ENCODE data around the gene EYS.
"Not testable (repeated sequence)": the region's sequence is repeated elsewhere in the genome, so short reads cannot be mapped to it uniquely, and the experiment has no call there.

Gene EYS

DNA sequence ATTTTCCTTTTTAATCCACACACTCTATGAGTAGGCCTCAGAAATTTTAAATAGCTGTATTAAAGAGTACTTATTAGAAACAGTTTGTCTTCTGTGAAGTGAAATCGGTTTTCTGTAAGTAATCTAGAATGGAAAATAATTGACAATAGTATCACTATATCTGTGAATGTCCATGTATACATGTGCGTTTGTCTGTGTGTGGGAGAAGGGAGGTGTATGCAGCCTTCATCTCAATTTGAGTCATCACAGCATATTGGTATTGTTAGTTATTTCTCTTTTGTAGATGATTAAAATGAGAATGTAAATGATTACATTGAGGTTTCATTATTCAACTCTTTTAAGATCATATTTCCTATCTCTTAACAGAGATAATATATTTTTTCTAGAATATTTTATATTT, 206.0 kb downstream of the EYS start:
- Histone ChIP-seq H3K27ac (ENCODE audit: insufficient read depth in 1 of 2, low read depth in 1 of 2, low read length in 2 of 2, poor library complexity in 1 of 2, severe bottlenecking in 2 of 2) (no peak overlapping the region), H3K4me1 (ENCODE audit: control extremely low read depth in 1 of 4, control insufficient read depth in 4 of 4, insufficient read depth in 4 of 4, low read length in 3 of 4) (no peaks in the 10 kb centered on the region), H3K4me3 (ENCODE audit: control insufficient read depth in 1 of 7, extremely low read depth in 1 of 7, insufficient read depth in 4 of 7, low read depth in 2 of 7, low read length in 6 of 7) (no peak overlapping the region), H3K36me3 (ENCODE audit: control insufficient read depth in 4 of 4, insufficient read depth in 4 of 4, low read length in 3 of 4) (no peaks in the 10 kb centered on the region), H3K27me3 (replicated peaks in 2 of 5; ENCODE audit: control insufficient read depth in 4 of 5, insufficient read depth in 5 of 5, low read length in 4 of 5) (no peaks in the 10 kb centered on the region), H3K9me3 (ENCODE audit: control extremely low read depth in 1 of 5, control insufficient read depth in 4 of 5, insufficient read depth in 2 of 5, low read depth in 1 of 5, low read length in 4 of 5) (no peaks in the 10 kb centered on the region)
- CTCF ChIA-PET, result interaction anchor here (0.7 kb wide), 1 partner anchor 104 kb away, joined by 3 read pairs; no protein-coding TSS in a partner anchor
- POLR2A ChIA-PET, result no interaction called here
- no peak for DNase-seq
- whole genome bisulfite sequencing (ENCODE audit: insufficient coverage), result 100% methylated on average over 1 of the region's 2 CpGs

DNA sequence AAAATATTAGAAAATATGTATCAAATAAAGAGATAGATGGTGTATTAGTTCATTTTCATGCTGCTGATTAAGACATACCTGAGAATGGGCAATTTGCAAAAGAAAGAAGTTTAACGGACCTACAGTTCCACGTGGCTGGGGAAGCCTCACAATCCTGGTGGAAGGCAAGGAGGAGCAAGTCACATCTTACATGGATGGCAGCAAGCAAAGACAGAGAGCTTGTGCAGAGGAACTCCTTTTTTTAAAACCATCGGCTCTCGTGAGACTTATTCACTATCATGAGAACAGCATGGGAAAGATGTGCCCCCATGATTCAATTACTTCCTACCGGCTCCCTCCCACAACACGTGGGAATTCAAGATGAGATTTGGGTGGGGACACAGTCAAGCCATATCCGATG, 223.4 kb downstream of the EYS start:
- WGBS (ENCODE audit: insufficient coverage), result 94% methylated on average over 2 of the region's 7 CpGs
- H3K27ac ChIP-seq (ENCODE audit: insufficient read depth in 1 of 2, low read depth in 1 of 2, low read length in 2 of 2, poor library complexity in 1 of 2, severe bottlenecking in 2 of 2); POLR2A ChIA-PET; DNase-seq; CTCF ChIA-PET; H3K36me3 ChIP-seq (ENCODE audit: control insufficient read depth in 4 of 4, insufficient read depth in 4 of 4, low read length in 3 of 4); H3K9me3 ChIP-seq (ENCODE audit: control extremely low read depth in 1 of 5, control insufficient read depth in 4 of 5, insufficient read depth in 2 of 5, low read depth in 1 of 5, low read length in 4 of 5); H3K4me3 ChIP-seq (ENCODE audit: control insufficient read depth in 1 of 7, extremely low read depth in 1 of 7, insufficient read depth in 4 of 7, low read depth in 2 of 7, low read length in 6 of 7); H3K4me1 ChIP-seq (ENCODE audit: control extremely low read depth in 1 of 4, control insufficient read depth in 4 of 4, insufficient read depth in 4 of 4, low read length in 3 of 4); H3K27me3 ChIP-seq (replicated peaks in 2 of 5; ENCODE audit: control insufficient read depth in 4 of 5, insufficient read depth in 5 of 5, low read length in 4 of 5): not testable (repeated sequence)

- DNase-seq, result no peak
- Histone ChIP-seq H3K4me3 (ENCODE audit: control insufficient read depth in 1 of 7, extremely low read depth in 1 of 7, insufficient read depth in 4 of 7, low read depth in 2 of 7, low read length in 6 of 7) (no peak overlapping the region), H3K27me3 (replicated peaks in 2 of 5; ENCODE audit: control insufficient read depth in 4 of 5, insufficient read depth in 5 of 5, low read length in 4 of 5) (no peaks in the 10 kb centered on the region), H3K27ac (ENCODE audit: insufficient read depth in 1 of 2, low read depth in 1 of 2, low read length in 2 of 2, poor library complexity in 1 of 2, severe bottlenecking in 2 of 2) (no peak overlapping the region), H3K36me3 (ENCODE audit: control insufficient read depth in 4 of 4, insufficient read depth in 4 of 4, low read length in 3 of 4) (no peaks in the 10 kb centered on the region), H3K4me1 (ENCODE audit: control extremely low read depth in 1 of 4, control insufficient read depth in 4 of 4, insufficient read depth in 4 of 4, low read length in 3 of 4) (no peaks in the 10 kb centered on the region), H3K9me3 (ENCODE audit: control extremely low read depth in 1 of 5, control insufficient read depth in 4 of 5, insufficient read depth in 2 of 5, low read depth in 1 of 5, low read length in 4 of 5) (no peaks in the 10 kb centered on the region)
- CTCF ChIA-PET, result no interaction called here
- POLR2A ChIA-PET, result no interaction called here
Observed at GRCh38 chr6:65469650-65470049, 237.4 kb downstream of the EYS start.

GRCh38 chr6:65468307-65468706, 238.7 kb downstream of the EYS start:
- Histone ChIP-seq H3K27me3 (replicated peaks in 2 of 5; ENCODE audit: control insufficient read depth in 4 of 5, insufficient read depth in 5 of 5, low read length in 4 of 5) (no peaks in the 10 kb centered on the region), H3K4me3 (ENCODE audit: control insufficient read depth in 1 of 7, extremely low read depth in 1 of 7, insufficient read depth in 4 of 7, low read depth in 2 of 7, low read length in 6 of 7) (no peak overlapping the region), H3K27ac (ENCODE audit: insufficient read depth in 1 of 2, low read depth in 1 of 2, low read length in 2 of 2, poor library complexity in 1 of 2, severe bottlenecking in 2 of 2) (no peak overlapping the region), H3K9me3 (ENCODE audit: control extremely low read depth in 1 of 5, control insufficient read depth in 4 of 5, insufficient read depth in 2 of 5, low read depth in 1 of 5, low read length in 4 of 5) (no peaks in the 10 kb centered on the region), H3K36me3 (ENCODE audit: control insufficient read depth in 4 of 4, insufficient read depth in 4 of 4, low read length in 3 of 4) (no peaks in the 10 kb centered on the region), H3K4me1 (ENCODE audit: control extremely low read depth in 1 of 4, control insufficient read depth in 4 of 4, insufficient read depth in 4 of 4, low read length in 3 of 4) (no peaks in the 10 kb centered on the region)
- no peak for DNase-seq
- WGBS (ENCODE audit: insufficient coverage), result no CpG with 5 or more reads among the region's 3 CpGs
- CTCF ChIA-PET, result no interaction called here
- POLR2A ChIA-PET, result no interaction called here

GRCh38 chr6:65461121-65461520, 245.9 kb downstream of the EYS start:
- Histone ChIP-seq H3K9me3 (ENCODE audit: control extremely low read depth in 1 of 5, control insufficient read depth in 4 of 5, insufficient read depth in 2 of 5, low read depth in 1 of 5, low read length in 4 of 5) (no peaks in the 10 kb centered on the region), H3K27ac (ENCODE audit: insufficient read depth in 1 of 2, low read depth in 1 of 2, low read length in 2 of 2, poor library complexity in 1 of 2, severe bottlenecking in 2 of 2) (no peak overlapping the region), H3K27me3 (replicated peaks in 2 of 5; ENCODE audit: control insufficient read depth in 4 of 5, insufficient read depth in 5 of 5, low read length in 4 of 5) (no peaks in the 10 kb centered on the region), H3K36me3 (ENCODE audit: control insufficient read depth in 4 of 4, insufficient read depth in 4 of 4, low read length in 3 of 4) (no peaks in the 10 kb centered on the region), H3K4me1 (ENCODE audit: control extremely low read depth in 1 of 4, control insufficient read depth in 4 of 4, insufficient read depth in 4 of 4, low read length in 3 of 4) (no peaks in the 10 kb centered on the region), H3K4me3 (ENCODE audit: control insufficient read depth in 1 of 7, extremely low read depth in 1 of 7, insufficient read depth in 4 of 7, low read depth in 2 of 7, low read length in 6 of 7) (no peak overlapping the region)
- ChIA-PET CTCF (no interaction called here), POLR2A (no interaction called here)
- WGBS (ENCODE audit: insufficient coverage), result 73% methylated on average over 3 of the region's 3 CpGs
- no peak for DNase-seq

DNA sequence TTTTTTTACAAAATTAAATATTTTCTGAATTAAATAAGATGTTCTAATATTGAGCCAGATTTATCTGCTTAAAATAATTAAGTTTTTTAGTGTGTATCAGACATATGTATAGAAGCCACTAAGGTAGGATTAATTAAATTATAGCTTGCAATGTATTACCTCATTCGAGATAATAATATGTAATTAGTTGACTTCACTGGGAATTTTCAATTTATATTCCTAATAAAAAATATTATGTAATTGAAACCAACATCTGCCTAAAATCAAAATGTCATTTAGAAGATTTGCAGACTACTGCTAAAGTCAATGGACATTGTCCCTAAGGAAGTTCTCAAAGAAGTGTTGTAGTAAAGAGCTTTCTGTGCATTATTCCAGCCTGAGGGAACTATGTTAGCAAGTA, 254.7 kb downstream of the EYS start:
- POLR2A ChIA-PET, result no interaction called here
- no peak for DNase-seq
- Histone ChIP-seq H3K36me3 (ENCODE audit: control insufficient read depth in 4 of 4, insufficient read depth in 4 of 4, low read length in 3 of 4) (no peaks in the 10 kb centered on the region), H3K27me3 (replicated peaks in 2 of 5; ENCODE audit: control insufficient read depth in 4 of 5, insufficient read depth in 5 of 5, low read length in 4 of 5) (no peaks in the 10 kb centered on the region), H3K4me1 (ENCODE audit: control extremely low read depth in 1 of 4, control insufficient read depth in 4 of 4, insufficient read depth in 4 of 4, low read length in 3 of 4) (no peaks in the 10 kb centered on the region), H3K4me3 (ENCODE audit: control insufficient read depth in 1 of 7, extremely low read depth in 1 of 7, insufficient read depth in 4 of 7, low read depth in 2 of 7, low read length in 6 of 7) (no peak overlapping the region), H3K9me3 (ENCODE audit: control extremely low read depth in 1 of 5, control insufficient read depth in 4 of 5, insufficient read depth in 2 of 5, low read depth in 1 of 5, low read length in 4 of 5) (no peaks in the 10 kb centered on the region), H3K27ac (ENCODE audit: insufficient read depth in 1 of 2, low read depth in 1 of 2, low read length in 2 of 2, poor library complexity in 1 of 2, severe bottlenecking in 2 of 2) (no peak overlapping the region)
- WGBS (ENCODE audit: insufficient coverage), result no CpG with 5 or more reads among the region's 1 CpG
- CTCF ChIA-PET, result no interaction called here

DNA sequence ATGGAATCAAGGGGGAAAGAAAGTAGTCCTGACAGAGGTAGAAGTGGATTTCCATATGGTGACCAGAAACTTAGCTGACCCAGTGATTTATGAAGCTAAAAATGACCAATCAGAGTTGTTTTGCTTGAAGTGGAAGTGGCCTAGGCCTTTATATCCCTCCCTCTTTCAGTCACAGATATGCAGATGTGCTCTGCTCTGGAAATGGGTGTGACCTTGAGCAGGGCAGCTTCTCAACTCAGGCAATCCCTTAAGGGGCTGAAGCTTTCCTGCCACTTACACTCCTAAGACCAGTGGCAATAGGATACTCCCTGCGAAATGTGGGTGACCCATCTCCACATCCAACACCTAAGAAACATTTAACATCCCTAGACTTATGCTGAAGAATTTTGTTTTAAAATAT, 256.6 kb downstream of the EYS start:
- no peaks in the 10 kb centered on the region for H3K4me1 ChIP-seq (ENCODE audit: control extremely low read depth in 1 of 4, control insufficient read depth in 4 of 4, insufficient read depth in 4 of 4, low read length in 3 of 4)
- H3K27me3 ChIP-seq (replicated peaks in 2 of 5; ENCODE audit: control insufficient read depth in 4 of 5, insufficient read depth in 5 of 5, low read length in 4 of 5), result no peaks in the 10 kb centered on the region
- no peaks in the 10 kb centered on the region for H3K36me3 ChIP-seq (ENCODE audit: control insufficient read depth in 4 of 4, insufficient read depth in 4 of 4, low read length in 3 of 4)
- POLR2A ChIA-PET, result no interaction called here
- no peak overlapping the region for H3K27ac ChIP-seq (ENCODE audit: insufficient read depth in 1 of 2, low read depth in 1 of 2, low read length in 2 of 2, poor library complexity in 1 of 2, severe bottlenecking in 2 of 2)
- CTCF ChIA-PET, result no interaction called here
- H3K4me3 ChIP-seq (ENCODE audit: control insufficient read depth in 1 of 7, extremely low read depth in 1 of 7, insufficient read depth in 4 of 7, low read depth in 2 of 7, low read length in 6 of 7), result no peak overlapping the region
- DNase-seq, result no peak
- H3K9me3 ChIP-seq (ENCODE audit: control extremely low read depth in 1 of 5, control insufficient read depth in 4 of 5, insufficient read depth in 2 of 5, low read depth in 1 of 5, low read length in 4 of 5), result no peaks in the 10 kb centered on the region
- no CpG with 5 or more reads among the region's 1 CpG for WGBS (ENCODE audit: insufficient coverage)

DNA sequence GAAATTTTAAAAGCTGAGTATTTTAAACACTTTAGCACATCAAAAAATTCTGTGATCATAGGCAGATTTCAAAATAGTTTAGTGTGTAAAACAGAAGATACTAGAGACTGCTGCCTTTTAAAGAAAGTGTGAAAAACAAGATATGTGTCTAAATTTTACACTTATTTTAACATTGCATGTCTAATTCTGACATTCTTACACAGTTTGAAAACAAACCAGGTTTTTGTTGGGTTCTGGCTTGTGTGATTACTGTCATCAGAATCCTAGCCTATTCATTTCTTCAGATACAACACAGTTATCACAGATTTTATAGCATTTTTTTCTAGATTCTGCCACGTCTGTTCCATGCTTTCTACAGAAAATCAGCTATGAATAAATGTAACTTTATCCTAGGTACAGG, 257.1 kb downstream of the EYS start:
- WGBS (ENCODE audit: insufficient coverage), result no CpG with 5 or more reads among the region's 1 CpG
- POLR2A ChIA-PET, result no interaction called here

More for the DNA sequence above, 257.1 kb downstream of the EYS start:
- Histone ChIP-seq H3K4me1 (ENCODE audit: control extremely low read depth in 1 of 4, control insufficient read depth in 4 of 4, insufficient read depth in 4 of 4, low read length in 3 of 4) (no peaks in the 10 kb centered on the region), H3K27me3 (replicated peaks in 2 of 5; ENCODE audit: control insufficient read depth in 4 of 5, insufficient read depth in 5 of 5, low read length in 4 of 5) (no peaks in the 10 kb centered on the region), H3K9me3 (ENCODE audit: control extremely low read depth in 1 of 5, control insufficient read depth in 4 of 5, insufficient read depth in 2 of 5, low read depth in 1 of 5, low read length in 4 of 5) (no peaks in the 10 kb centered on the region), H3K27ac (ENCODE audit: insufficient read depth in 1 of 2, low read depth in 1 of 2, low read length in 2 of 2, poor library complexity in 1 of 2, severe bottlenecking in 2 of 2) (no peak overlapping the region), H3K4me3 (ENCODE audit: control insufficient read depth in 1 of 7, extremely low read depth in 1 of 7, insufficient read depth in 4 of 7, low read depth in 2 of 7, low read length in 6 of 7) (no peak overlapping the region), H3K36me3 (ENCODE audit: control insufficient read depth in 4 of 4, insufficient read depth in 4 of 4, low read length in 3 of 4) (no peaks in the 10 kb centered on the region)
- CTCF ChIA-PET, result no interaction called here
- no peak for DNase-seq
